KG1 (cell line): ENCODE data around the gene SS18L1.

ENCODE experiments used
- DNase-seq: peaks from one replicate; lab custom pipeline; 2025; lab: John Stamatoyannopoulos, UW

The SS18L1 gene

GRCh38 chr20:62156592-62157386, 13.2 kb downstream of the SS18L1 start:
- no peak for DNase-seq

GRCh38 chr20:62157387-62158087, 14.0 kb downstream of the SS18L1 start:
- no peak for DNase-seq

- DNase-seq, result no peak
Measured at GRCh38 chr20:62158088-62158400, 14.5 kb downstream of the SS18L1 start.

GRCh38 chr20:62158541-62158940, 15.0 kb downstream of the SS18L1 start:
- DNase-seq, result no peak

GRCh38 chr20:62159052-62159451, 15.5 kb downstream of the SS18L1 start:
- DNase-seq, result no peak

- no peak for DNase-seq
Measured at GRCh38 chr20:62159839-62160238, 16.3 kb downstream of the SS18L1 start.

- DNase-seq, result no peak
Measured at GRCh38 chr20:62160253-62160652, 16.7 kb downstream of the SS18L1 start.

GRCh38 chr20:62160876-62161275, 17.3 kb downstream of the SS18L1 start:
- no peak for DNase-seq

- DNase-seq, result no peak
Measured at GRCh38 chr20:62161347-62161746, 17.8 kb downstream of the SS18L1 start.

- DNase-seq, result no peak
Measured at GRCh38 chr20:62162765-62163484, 19.4 kb downstream of the SS18L1 start.

- DNase-seq, result no peak
Measured at GRCh38 chr20:62163485-62163865, 19.9 kb downstream of the SS18L1 start.

GRCh38 chr20:62163986-62164762, 20.6 kb downstream of the SS18L1 start:
- no peak for DNase-seq

- DNase-seq, result no peak
Measured at GRCh38 chr20:62164879-62165761, 21.6 kb downstream of the SS18L1 start.

- DNase-seq, result no peak
Measured at GRCh38 chr20:62165762-62166399, 22.3 kb downstream of the SS18L1 start.

- no peak for DNase-seq
Measured at GRCh38 chr20:62167474-62167873, 23.9 kb downstream of the SS18L1 start.

- DNase-seq, result no peak
Measured at GRCh38 chr20:62168061-62168460, 24.5 kb downstream of the SS18L1 start.

- no peak for DNase-seq
Measured at GRCh38 chr20:62168890-62169435, 25.4 kb downstream of the SS18L1 start.

- no peak for DNase-seq
Measured at GRCh38 chr20:62170536-62170935, 27.0 kb downstream of the SS18L1 start.

GRCh38 chr20:62171245-62171644, 27.7 kb downstream of the SS18L1 start:
- no peak for DNase-seq

- DNase-seq, result no peak
Measured at GRCh38 chr20:62172666-62173065, 29.1 kb downstream of the SS18L1 start.
